Cardiac muscle cell (in vitro differentiated cells and primary cell): ENCODE data around the gene SMARCC1. TPM values are rescaled to one million over a fixed set of nuclear protein-coding genes. Genes with fewer than 3 reads are reported as not detected.
A peak's percentile ranks its signal among the peaks of the same experiment; 100 is the strongest.

Experiments used
- DNase-seq, 2 donors: peaks; one replicate each; pipeline versions ENCODE4 v3.0.0 to v3.0.0-alpha.2; 2010 to 2017; ENCODE audit warnings: low read depth in 1 of 2, low spot score in 1 of 2
- H3K27ac ChIP-seq: fragments of 200-600 bp; sonication (generic); 2 replicates; pipeline ENCODE4 v1.5.1; 2016
- H3K27me3 ChIP-seq: fragments of 200-600 bp; sonication (generic); 2 replicates; pipeline ENCODE4 v1.6.0; 2016; ENCODE audit warnings: control low read depth
- H3K36me3 ChIP-seq: fragments of 200-600 bp; sonication (generic); 2 replicates; pipeline ENCODE4 v1.5.1; 2016; ENCODE audit warnings: control low read depth
- H3K4me1 ChIP-seq: fragments of 200-600 bp; sonication (generic); 2 replicates; pipeline ENCODE4 v1.8.1; 2017; ENCODE audit warnings: low read depth, mild to moderate bottlenecking, mixed run types
- H3K4me3 ChIP-seq: fragments of 200-600 bp; sonication (generic); 2 replicates; pipeline ENCODE4 v1.5.1; 2016; ENCODE audit warnings: mild to moderate bottlenecking
- H3K9me3 ChIP-seq: fragments of 200-600 bp; sonication (generic); 2 replicates; pipeline ENCODE4 v1.5.1; 2017; ENCODE audit warnings: low read depth, mild to moderate bottlenecking, control low read depth
- CTCF ChIP-seq: IDR thresholded peaks from 2 replicates; pipeline ENCODE4 v1.5.1; 2012; ENCODE audit warnings: low read depth, mild to moderate bottlenecking, low read length
- polyA plus RNA-seq: library from polyadenylated mRNA; unstranded; fragments of >200 nt; fragmentation: Nextera tagmentation; extraction: Ambion mirVana; gene quantifications from 2 replicates; pipeline ENCODE4 v1.2.1, GENCODE V29; 2016
- total RNA-seq: library from RNA; depleted of rRNA; stranded (reverse); fragments of >200 nt; gene quantifications from 2 replicates; pipeline ENCODE4 v1.2.3, GENCODE V29; 2016

The SMARCC1 gene
- total and polyA plus RNA-seq, 2 experiments from 2014 or later = 86.9 to 109 TPM

- DNase-seq = no peak
- Histone ChIP-seq H3K36me3 (peaks cover 35% of the 10 kb centered on the region), H3K27ac (no peak overlapping the region)
These were observed 194.9 kb downstream of the SMARCC1 start for GRCh38 chr3:47586746-47587145.

DNA sequence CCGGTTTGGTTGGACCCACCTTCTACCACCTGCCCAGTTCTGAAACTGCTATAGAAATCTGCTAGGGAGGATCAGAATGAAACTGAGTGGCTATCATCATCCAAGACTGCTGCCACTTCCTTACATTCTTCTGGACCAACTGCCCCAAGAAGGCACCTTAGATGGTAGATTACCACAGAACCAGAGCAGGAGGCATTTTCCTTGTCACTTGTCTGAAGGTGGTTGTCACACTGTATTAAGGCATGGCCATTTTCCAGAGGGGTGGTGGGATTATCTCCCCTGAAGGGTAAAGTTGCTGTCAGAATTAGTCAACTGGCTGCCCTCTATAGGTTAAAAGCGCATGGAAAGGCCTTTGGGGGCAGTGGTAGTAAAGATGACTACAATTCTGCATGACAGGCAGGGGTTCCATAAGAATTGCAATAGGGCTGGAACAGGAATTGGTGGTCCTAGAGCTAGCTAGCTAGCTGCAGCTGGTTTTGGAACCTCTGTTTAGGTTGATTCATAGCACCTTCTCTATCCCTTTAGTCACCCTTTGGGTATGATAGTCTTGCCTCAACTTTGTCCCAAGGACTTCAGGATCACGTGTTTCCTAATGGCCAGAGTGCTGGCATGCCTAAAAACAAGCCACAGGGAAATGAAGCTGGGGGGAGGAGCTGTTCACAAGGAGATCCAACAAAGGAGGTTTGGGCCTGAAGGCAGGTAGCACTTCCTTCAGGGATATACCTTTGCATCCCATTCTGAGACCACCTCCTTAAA is 198.2 kb downstream of the SMARCC1 start:
- Histone ChIP-seq H3K4me3 (no peak overlapping the region), H3K36me3 (peaks cover 19% of the 10 kb centered on the region), H3K9me3 (no peaks in the 10 kb centered on the region), H3K4me1 (peaks cover 6% of the 10 kb centered on the region), H3K27ac (peak overlapping the region; percentile 5), H3K27me3 (peaks cover 13% of the 10 kb centered on the region)
- no peak for TF ChIP-seq CTCF
- no peak for DNase-seq

More at GRCh38 chr3:47586746-47587145, 194.9 kb downstream of the SMARCC1 start:
- Histone ChIP-seq H3K4me3 (no peak overlapping the region), H3K27me3 (no peaks in the 10 kb centered on the region), H3K4me1 (peaks cover 6% of the 10 kb centered on the region), H3K9me3 (no peaks in the 10 kb centered on the region)
- TF ChIP-seq CTCF = no peak

GRCh38 chr3:47581835-47582234 is 199.9 kb downstream of the SMARCC1 start:
- H3K27ac ChIP-seq = no peak overlapping the region
- H3K4me3 ChIP-seq = no peak overlapping the region
- H3K36me3 ChIP-seq = peaks cover 4% of the 10 kb centered on the region
- H3K4me1 ChIP-seq = peaks cover 6% of the 10 kb centered on the region
- no peak for DNase-seq
- no peaks in the 10 kb centered on the region for H3K9me3 ChIP-seq
- TF ChIP-seq CTCF = no peak
- peaks cover 27% of the 10 kb centered on the region for H3K27me3 ChIP-seq

DNA sequence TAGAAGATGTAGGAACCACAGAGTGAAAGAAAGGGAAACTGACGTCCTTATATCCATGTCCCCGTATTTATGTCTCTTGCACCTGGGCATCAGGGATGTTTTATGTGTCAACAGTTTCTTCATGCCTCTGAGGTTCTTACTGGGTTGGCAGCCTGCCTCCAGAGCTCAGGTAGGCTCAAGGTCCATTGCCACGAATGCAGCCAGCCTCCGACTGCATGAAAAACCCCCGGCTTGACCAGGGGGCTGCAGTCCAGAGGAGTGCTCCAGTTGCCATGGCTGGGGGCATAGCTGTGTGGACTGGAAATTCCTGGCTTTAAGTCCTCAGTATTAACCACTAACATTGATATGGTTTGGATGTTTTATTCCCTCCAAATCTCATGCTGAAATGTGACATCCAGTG is 200.3 kb downstream of the SMARCC1 start:
- Histone ChIP-seq H3K27me3 (peaks cover 31% of the 10 kb centered on the region), H3K27ac (no peak overlapping the region), H3K4me1 (peaks cover 6% of the 10 kb centered on the region), H3K9me3 (no peaks in the 10 kb centered on the region), H3K4me3 (no peak overlapping the region), H3K36me3 (peaks cover 4% of the 10 kb centered on the region)
- TF ChIP-seq CTCF = no peak
- no peak for DNase-seq

DNA sequence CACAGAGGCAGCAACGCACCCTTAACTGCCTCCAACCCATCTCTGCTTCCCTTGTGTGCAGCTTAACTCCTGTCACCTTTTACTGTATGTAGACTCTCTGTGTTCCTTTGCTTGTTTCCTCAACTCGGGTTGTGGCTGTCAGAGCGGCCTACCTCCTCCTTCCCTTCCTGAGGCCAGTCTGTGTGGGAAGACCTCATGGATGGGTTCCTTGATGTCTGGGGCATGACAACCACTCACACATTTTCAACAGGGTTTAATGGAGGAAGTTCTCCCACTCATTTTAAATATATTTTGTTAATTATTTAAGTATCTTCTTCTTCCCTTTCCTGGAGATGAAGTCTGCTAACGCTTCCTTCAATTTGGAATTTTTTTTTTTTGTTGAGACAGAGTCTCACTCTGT is 201.2 kb downstream of the SMARCC1 start:
- H3K4me3 ChIP-seq = no peak overlapping the region
- H3K9me3 ChIP-seq = no peaks in the 10 kb centered on the region
- DNase-seq = no peak
- H3K27me3 ChIP-seq = peaks cover 33% of the 10 kb centered on the region
- H3K4me1 ChIP-seq = peaks cover 6% of the 10 kb centered on the region
- H3K27ac ChIP-seq = no peak overlapping the region
- H3K36me3 ChIP-seq = peaks cover 2% of the 10 kb centered on the region
- TF ChIP-seq CTCF = no peak
